Kidney (tissue), 14 donors: ENCODE results near the gene RABGAP1. TPM values are rescaled to one million over a fixed set of nuclear protein-coding genes. Genes with fewer than 3 reads are reported as not detected.

Experiments
- DNase-seq, 5 donors: peaks; one replicate each; pipeline ENCODE4 v3.0.0-alpha.2; 2013 to 2020
- FAIRE-seq: peaks from 2 replicates; lab custom pipeline; 2012; peaks lifted over from hg19 to GRCh38; lab: Jason Lieb, UNC
- H3K27ac ChIP-seq, 2 donors: one replicate each; pipeline ENCODE4 v1.7.0; 2013; ENCODE audit warnings: low read depth in 2 of 2, low read length in 2 of 2, inconsistent platforms in 1 of 2
- H3K27me3 ChIP-seq: one replicate; pipeline ENCODE4 v1.7.1; 2013; ENCODE audit warnings: low read length, inconsistent platforms; ENCODE audit not compliant: control insufficient read depth, insufficient read depth
- H3K36me3 ChIP-seq, 3 donors: one replicate each; pipeline versions ENCODE4 v1.7.0 to v1.7.1; 2013; ENCODE audit warnings: low read length in 3 of 3, control low read depth in 1 of 3, inconsistent platforms in 1 of 3; ENCODE audit not compliant: insufficient read depth in 3 of 3, control insufficient read depth in 2 of 3
- H3K4me1 ChIP-seq, 3 donors: one replicate each; pipeline versions ENCODE4 v1.7.0 to v1.7.1; 2013; ENCODE audit warnings: low read length in 3 of 3, inconsistent platforms in 1 of 3, low read depth in 1 of 3; ENCODE audit not compliant: control insufficient read depth in 2 of 3, insufficient read depth in 2 of 3
- H3K4me3 ChIP-seq, 3 donors: one replicate each; pipeline versions ENCODE4 v1.7.0 to v1.8.1; 2013; ENCODE audit warnings: low read length in 3 of 3, control low read depth in 1 of 3, inconsistent platforms in 1 of 3
- H3K9ac ChIP-seq, 3 donors: one replicate each; pipeline versions ENCODE4 v1.7.0 to v1.7.1; 2013; ENCODE audit warnings: low read length in 3 of 3, control low read depth in 1 of 3, inconsistent platforms in 1 of 3
- H3K9me3 ChIP-seq, 3 donors: one replicate each; pipeline versions ENCODE4 v1.7.0 to v1.7.1; 2013; ENCODE audit warnings: low read length in 3 of 3, control low read depth in 1 of 3, inconsistent platforms in 1 of 3; ENCODE audit not compliant: control insufficient read depth in 2 of 3, insufficient read depth in 1 of 3
- CTCF ChIP-seq: IDR thresholded peaks from 3 replicates; pipeline ENCODE4 v1.5.1; 2012; ENCODE audit warnings: mild to moderate bottlenecking, moderate library complexity, borderline replicate concordance; ENCODE audit not compliant: insufficient read depth; ENCODE audit errors: extremely low read depth
- intact Hi-C: fragments of 100-400 bp; cut with DNase I; formaldehyde crosslinking; loops from one replicate; pipeline ENCODE4 v1.11.1; 2022
- polyA plus RNA-seq: library from polyadenylated mRNA; stranded (reverse); fragments of 350-450 nt; fragmentation: Illumina TruSeq; extraction: RNeasy Lipid Tissue Mini Kit (QIAGEN cat#74804); gene quantifications from one replicate; pipeline ENCODE4 v1.2.3, GENCODE V29; 2014; ENCODE audit warnings: low read depth, low replicate concordance; ENCODE audit not compliant: insufficient read depth
- total RNA-seq: library from RNA; stranded (reverse); fragmentation: NEBNext Ultra II Directional; extraction: Animal tissue kit (Norgen Biotek cat#: 25700); gene quantifications from one replicate; pipeline ENCODE4 v1.2.1, GENCODE V29; 2021
- donor health status: control.
- donor health status: control.
- donor health status: control.
- donor health status: control.
- donor health status: control.
- donor health status: DM: yes; HTN: yes; CAD: no.
- donor health status: Normal renal cell carcinoma (clear cell type).

The RABGAP1 gene
- total and polyA plus RNA-seq, 2 donors from 2014 or later: 13.7 to 61.1 TPM

- H3K4me3 ChIP-seq: no peak overlapping the region
- H3K27ac ChIP-seq: no peak overlapping the region
- TF ChIP-seq CTCF: no peak
- peaks cover 0 to 4% (median 2%) of the 10 kb centered on the region in 3 donors for H3K4me1 ChIP-seq
- DNase-seq: peak in 1 of 5 donors; percentile 17
- intact Hi-C loops: no loop called here
- no peak for FAIRE-seq
- no peaks in the 10 kb centered on the region for H3K27me3 ChIP-seq
- H3K9me3 ChIP-seq: no peaks in the 10 kb centered on the region
- H3K36me3 ChIP-seq: no peaks in the 10 kb centered on the region
- no peak overlapping the region for H3K9ac ChIP-seq
These were observed 8.9 kb downstream of the RABGAP1 start for GRCh38 chr9:122949696-122950095.

- Histone ChIP-seq H3K27ac (no peak overlapping the region), H3K4me3 (no peak overlapping the region), H3K36me3 (no peaks in the 10 kb centered on the region), H3K27me3 (no peaks in the 10 kb centered on the region), H3K4me1 (peaks cover 0 to 3% (median 2%) of the 10 kb centered on the region in 3 donors), H3K9me3 (no peaks in the 10 kb centered on the region), H3K9ac (no peak overlapping the region)
- no peak for TF ChIP-seq CTCF
- intact Hi-C loops: no loop called here
- no peak for FAIRE-seq
- no peak for DNase-seq
These were observed 9.4 kb downstream of the RABGAP1 start for GRCh38 chr9:122950263-122950662.

- FAIRE-seq (no peak), DNase-seq (no peak)
- no peaks in the 10 kb centered on the region for H3K36me3 ChIP-seq
- no peak overlapping the region for H3K4me3 ChIP-seq
- intact Hi-C loops: no loop called here
- H3K27ac ChIP-seq: no peak overlapping the region
- no peaks in the 10 kb centered on the region for H3K9me3 ChIP-seq
- no peaks in the 10 kb centered on the region for H3K27me3 ChIP-seq
- no peak for TF ChIP-seq CTCF
- H3K4me1 ChIP-seq: no peaks in the 10 kb centered on the region
- no peak overlapping the region for H3K9ac ChIP-seq
These were observed 10.2 kb downstream of the RABGAP1 start for GRCh38 chr9:122951056-122951455.

- Histone ChIP-seq H3K9me3 (no peaks in the 10 kb centered on the region), H3K27me3 (no peaks in the 10 kb centered on the region), H3K4me1 (no peaks in the 10 kb centered on the region), H3K36me3 (no peaks in the 10 kb centered on the region), H3K27ac (no peak overlapping the region), H3K9ac (no peak overlapping the region), H3K4me3 (no peak overlapping the region)
- no peak for TF ChIP-seq CTCF
- no peak for FAIRE-seq
- DNase-seq: no peak
- intact Hi-C loops: no loop called here
These were observed 13.5 kb downstream of the RABGAP1 start for GRCh38 chr9:122954253-122954691.
